ENCODE data around the gene SELPLG. TPM values are rescaled to one million over a fixed set of nuclear protein-coding genes. Genes with fewer than 3 reads are reported as not detected.
"Not testable (repeated sequence)": the region's sequence is repeated elsewhere in the genome, so short reads cannot be mapped to it uniquely, and the experiment has no call there.

SELPLG gene
- total and polyA plus RNA-seq, 2 experiments from 2014 or later, result 0.37 to 1.5 TPM

DNA sequence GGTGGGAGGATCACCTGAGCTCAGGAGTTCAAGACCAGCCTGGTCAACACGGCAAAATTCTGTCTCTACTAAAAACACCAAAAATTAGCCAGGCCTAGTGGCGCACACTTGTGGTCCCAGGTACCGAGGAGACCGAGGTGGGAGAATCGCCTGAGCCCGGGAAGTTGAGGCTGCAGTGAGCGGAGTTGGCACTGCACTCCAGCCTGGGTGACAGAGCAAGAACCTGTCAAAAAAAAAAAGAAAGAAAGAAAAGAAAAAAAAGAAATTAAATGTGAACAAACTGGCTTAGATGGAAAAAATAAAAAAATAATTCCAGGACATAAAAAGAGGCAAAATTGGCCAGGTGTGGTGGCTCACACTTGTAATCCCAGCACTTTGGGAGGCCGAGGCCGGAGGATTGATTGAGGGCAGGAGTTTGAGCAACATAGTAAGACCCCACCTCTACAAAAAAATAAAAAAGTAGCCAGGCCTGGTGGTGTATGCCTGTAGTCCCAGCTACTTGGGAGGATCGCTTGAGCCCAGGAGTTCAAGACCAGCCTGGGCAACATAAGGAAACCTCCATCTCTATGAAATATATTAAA is 39.3 kb downstream of the SELPLG start:
- 97% methylated on average over 10 of the region's 10 CpGs for WGBS (ENCODE audit: low lambda C conversion rate, missing lambda C conversion rate)
- Histone ChIP-seq H3K9me3 (ENCODE audit: low read depth) (no peaks in the 10 kb centered on the region), H3K9me2 (replicated peaks; ENCODE audit: insufficient read depth) (no peaks in the 10 kb centered on the region), H3K4me3 (no peak overlapping the region), H3K27me3 (no peaks in the 10 kb centered on the region), H3K4me2 (peak overlapping the region; percentile 82), H3K4me1 (ENCODE audit: insufficient read depth) (peaks cover 16% of the 10 kb centered on the region), H3K36me3 (replicated peaks; ENCODE audit: insufficient read depth, low read depth) (no peaks in the 10 kb centered on the region), H3K27ac (no peak overlapping the region), H3K79me2 (peaks cover 39% of the 10 kb centered on the region), H4K20me1 (ENCODE audit: insufficient read depth, poor library complexity, severe bottlenecking) (no peaks in the 10 kb centered on the region), H2AFZ (no peak overlapping the region)
- TF ChIP-seq, protein P1, sequence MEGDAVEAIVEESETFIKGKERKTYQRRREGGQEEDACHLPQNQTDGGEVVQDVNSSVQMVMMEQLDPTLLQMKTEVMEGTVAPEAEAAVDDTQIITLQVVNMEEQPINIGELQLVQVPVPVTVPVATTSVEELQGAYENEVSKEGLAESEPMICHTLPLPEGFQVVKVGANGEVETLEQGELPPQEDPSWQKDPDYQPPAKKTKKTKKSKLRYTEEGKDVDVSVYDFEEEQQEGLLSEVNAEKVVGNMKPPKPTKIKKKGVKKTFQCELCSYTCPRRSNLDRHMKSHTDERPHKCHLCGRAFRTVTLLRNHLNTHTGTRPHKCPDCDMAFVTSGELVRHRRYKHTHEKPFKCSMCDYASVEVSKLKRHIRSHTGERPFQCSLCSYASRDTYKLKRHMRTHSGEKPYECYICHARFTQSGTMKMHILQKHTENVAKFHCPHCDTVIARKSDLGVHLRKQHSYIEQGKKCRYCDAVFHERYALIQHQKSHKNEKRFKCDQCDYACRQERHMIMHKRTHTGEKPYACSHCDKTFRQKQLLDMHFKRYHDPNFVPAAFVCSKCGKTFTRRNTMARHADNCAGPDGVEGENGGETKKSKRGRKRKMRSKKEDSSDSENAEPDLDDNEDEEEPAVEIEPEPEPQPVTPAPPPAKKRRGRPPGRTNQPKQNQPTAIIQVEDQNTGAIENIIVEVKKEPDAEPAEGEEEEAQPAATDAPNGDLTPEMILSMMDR (IDR thresholded peaks at IDR 0.05; ENCODE audit: poor library complexity), result no peak
- TF ChIP-seq EZH2phosphoT487 (IDR thresholded peaks at IDR 0.05; ENCODE audit: low read depth, severe bottlenecking, unreplicated experiment), result no peak
- TF ChIP-seq EZH2 (IDR thresholded peaks at IDR 0.05; ENCODE audit: borderline replicate concordance), result no peak
- no peak for DNase-seq (ENCODE audit: low spot score)

- H3K27ac ChIP-seq, result no peak overlapping the region
- peaks cover 21% of the 10 kb centered on the region for H3K4me1 ChIP-seq (ENCODE audit: insufficient read depth)
- no peaks in the 10 kb centered on the region for H3K36me3 ChIP-seq (replicated peaks; ENCODE audit: insufficient read depth, low read depth)
- no peaks in the 10 kb centered on the region for H4K20me1 ChIP-seq (ENCODE audit: insufficient read depth, poor library complexity, severe bottlenecking)
- 97% methylated on average over 23 of the region's 25 CpGs for WGBS (ENCODE audit: low lambda C conversion rate, missing lambda C conversion rate)
- no peak for DNase-seq (ENCODE audit: low spot score)
- H3K79me2 ChIP-seq, result peaks cover 24% of the 10 kb centered on the region
- H3K27me3 ChIP-seq, result no peaks in the 10 kb centered on the region
- H3K9me2 ChIP-seq (replicated peaks; ENCODE audit: insufficient read depth), result no peaks in the 10 kb centered on the region
- no peaks in the 10 kb centered on the region for H3K9me3 ChIP-seq (ENCODE audit: low read depth)
- no peak overlapping the region for H3K4me3 ChIP-seq
- H2AFZ ChIP-seq, result no peak overlapping the region
- TF ChIP-seq EZH2phosphoT487 (IDR thresholded peaks at IDR 0.05; ENCODE audit: low read depth, severe bottlenecking, unreplicated experiment) (no peak), EZH2 (IDR thresholded peaks at IDR 0.05; ENCODE audit: borderline replicate concordance) (no peak)
- TF ChIP-seq, protein P1 (IDR thresholded peaks at IDR 0.05; ENCODE audit: poor library complexity), result no peak
- no peak overlapping the region for H3K4me2 ChIP-seq
Measured at GRCh38 chr12:108592033-108592909, 41.4 kb downstream of the SELPLG start.

DNA sequence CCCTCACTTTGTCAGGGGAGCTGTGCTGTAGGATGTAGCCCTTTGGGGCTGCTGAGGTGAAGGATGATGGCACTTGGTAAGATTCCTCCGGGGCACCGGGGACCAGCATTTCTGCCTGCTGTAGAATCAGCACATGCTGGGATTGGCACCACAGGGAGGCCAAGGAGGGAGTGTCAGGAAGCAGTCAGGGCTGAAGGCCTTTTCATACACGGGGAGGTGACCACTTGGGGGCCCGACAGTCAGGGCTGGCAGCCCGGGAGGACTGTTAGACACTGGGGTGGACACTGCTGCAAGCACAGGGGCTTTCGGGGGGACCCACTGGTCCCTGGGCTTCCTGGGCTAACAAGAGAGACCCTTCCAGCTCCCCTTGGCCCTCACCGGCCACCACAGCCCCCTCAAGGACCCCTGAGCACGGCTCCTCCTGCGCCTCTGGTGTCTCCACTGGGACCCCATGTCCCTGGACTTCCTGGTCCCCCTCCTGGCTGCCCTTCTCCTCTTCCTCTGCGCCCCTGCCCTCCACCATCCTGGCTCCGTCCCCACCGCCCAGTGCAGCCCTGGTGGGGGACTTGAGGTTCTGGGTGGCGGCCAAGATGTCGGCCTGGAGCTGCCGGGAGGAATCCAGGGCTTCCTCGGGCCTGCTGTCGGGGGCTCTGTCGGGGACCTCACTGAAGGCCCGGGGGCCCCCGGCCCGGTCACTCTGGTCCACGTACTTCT is 42.3 kb downstream of the SELPLG start:
- H3K27ac ChIP-seq, result no peak overlapping the region
- DNase-seq (ENCODE audit: low spot score), result no peak
- H3K36me3 ChIP-seq (replicated peaks; ENCODE audit: insufficient read depth, low read depth), result no peaks in the 10 kb centered on the region
- TF ChIP-seq EZH2 (IDR thresholded peaks at IDR 0.05; ENCODE audit: borderline replicate concordance), result no peak
- TF ChIP-seq, protein P1 (IDR thresholded peaks at IDR 0.05; ENCODE audit: poor library complexity), result no peak
- TF ChIP-seq EZH2phosphoT487 (IDR thresholded peaks at IDR 0.05; ENCODE audit: low read depth, severe bottlenecking, unreplicated experiment), result no peak
- WGBS (ENCODE audit: low lambda C conversion rate, missing lambda C conversion rate), result 94% methylated on average over 19 of the region's 22 CpGs
- no peaks in the 10 kb centered on the region for H4K20me1 ChIP-seq (ENCODE audit: insufficient read depth, poor library complexity, severe bottlenecking)
- H3K9me2 ChIP-seq (replicated peaks; ENCODE audit: insufficient read depth), result no peaks in the 10 kb centered on the region
- H2AFZ ChIP-seq, result no peak overlapping the region
- peaks cover 16% of the 10 kb centered on the region for H3K79me2 ChIP-seq
- peaks cover 21% of the 10 kb centered on the region for H3K4me1 ChIP-seq (ENCODE audit: insufficient read depth)
- H3K9me3 ChIP-seq (ENCODE audit: low read depth), result no peaks in the 10 kb centered on the region
- no peak overlapping the region for H3K4me2 ChIP-seq
- H3K27me3 ChIP-seq, result no peaks in the 10 kb centered on the region
- H3K4me3 ChIP-seq, result no peak overlapping the region

- Histone ChIP-seq H3K27ac (peak overlapping the region; percentile 81), H3K4me1 (ENCODE audit: insufficient read depth) (peaks cover 21% of the 10 kb centered on the region), H3K4me2 (peak overlapping the region; percentile 68)
- H3K27me3 ChIP-seq; H3K9me3 ChIP-seq (ENCODE audit: low read depth); H3K4me3 ChIP-seq; H4K20me1 ChIP-seq (ENCODE audit: insufficient read depth, poor library complexity, severe bottlenecking); H3K9me2 ChIP-seq (replicated peaks; ENCODE audit: insufficient read depth); H3K79me2 ChIP-seq; H3K36me3 ChIP-seq (replicated peaks; ENCODE audit: insufficient read depth, low read depth); H2AFZ ChIP-seq; DNase-seq (ENCODE audit: low spot score): not testable (repeated sequence)
- 93% methylated on average over 9 of the region's 9 CpGs for WGBS (ENCODE audit: low lambda C conversion rate, missing lambda C conversion rate)
Measured at GRCh38 chr12:108590463-108590862, 43.2 kb downstream of the SELPLG start.

Measured in hepatocyte (in vitro differentiated cells).